H1 (cell line): Measurements from ENCODE around the gene SLC39A8. TPM values are rescaled to one million over a fixed set of nuclear protein-coding genes. Genes with fewer than 3 reads are reported as not detected.

ENCODE experiments used
- CTCF ChIA-PET: fragments of 300-600 bp; sonication (Branson Sonifier 250); formaldehyde crosslinking; loops from one replicate; lab custom pipeline; 2021; ENCODE audit not compliant: partially characterized antibody; lab: Charles Lee
- POLR2A ChIA-PET: fragments of 300-600 bp; sonication (Branson Sonifier 250); formaldehyde crosslinking; loops from one replicate; lab custom pipeline; 2021; ENCODE audit warnings: inconsistent platforms; ENCODE audit not compliant: partially characterized antibody; lab: Charles Lee
- DNase-seq, 2 experiments: peaks; one replicate each; pipeline versions ENCODE4 v3.0.0 to v3.0.0-alpha.2; 2010 to 2022; ENCODE audit warnings: low spot score in 2 of 2, low read depth in 1 of 2, mixed read lengths in 1 of 2
- FAIRE-seq: peaks from 2 replicates; lab custom pipeline; 2011; peaks lifted over from hg19 to GRCh38; lab: Jason Lieb, UNC
- H2AFZ ChIP-seq: 2 replicates; pipeline ENCODE4 v1.8.1; 2012; ENCODE audit warnings: low read length, inconsistent platforms
- H2AK5ac ChIP-seq: 2 replicates; pipeline ENCODE4 v1.6.1; 2013; ENCODE audit warnings: low read depth, low read length
- H2BK120ac ChIP-seq: replicated peaks from 2 replicates; pipeline ENCODE3; 2013; ENCODE audit warnings: low read depth, low read length, inconsistent platforms
- H2BK12ac ChIP-seq: 2 replicates; pipeline ENCODE4 v1.6.1; 2013; ENCODE audit warnings: low read depth, low read length
- H2BK15ac ChIP-seq: 2 replicates; pipeline ENCODE4 v1.6.1; 2013; ENCODE audit warnings: low read length
- H2BK20ac ChIP-seq: 2 replicates; pipeline ENCODE4 v1.6.1; 2013; ENCODE audit warnings: low read length
- H2BK5ac ChIP-seq: 2 replicates; pipeline ENCODE4 v1.6.1; 2013; ENCODE audit warnings: low read depth, low read length
- H3K14ac ChIP-seq: 2 replicates; pipeline ENCODE4 v1.6.1; 2013; ENCODE audit warnings: inconsistent platforms; ENCODE audit not compliant: insufficient read length
- H3K18ac ChIP-seq: 2 replicates; pipeline ENCODE4 v1.6.1; 2013; ENCODE audit warnings: low read length; ENCODE audit errors: extremely low read depth
- H3K23ac ChIP-seq: 2 replicates; pipeline ENCODE4 v1.6.1; 2013; ENCODE audit warnings: inconsistent platforms; ENCODE audit not compliant: insufficient read length
- H3K23me2 ChIP-seq: 2 replicates; pipeline ENCODE4 v1.6.1; 2013; ENCODE audit warnings: low read depth, low read length
- H3K27ac ChIP-seq: 2 replicates; pipeline ENCODE4 v1.6.1; 2011; ENCODE audit warnings: low read depth, low read length, inconsistent platforms
- H3K27me3 ChIP-seq, 4 experiments: replicated peaks in 1 of 4; 1 replicate in 1 of 4; 2 replicates in 3 of 4; pipeline versions ENCODE4 v1.6.1 to v1.8.1; 2011 to 2013; ENCODE audit warnings: low read length in 3 of 4, mild to moderate bottlenecking in 3 of 4, inconsistent platforms in 2 of 4, mixed read lengths in 2 of 4, moderate library complexity in 1 of 4; ENCODE audit not compliant: control insufficient read depth in 3 of 4, insufficient read depth in 3 of 4; ENCODE audit errors: extremely low read depth in 1 of 4
- H3K36me3 ChIP-seq, 4 experiments: 2 replicates each; pipeline versions ENCODE4 v1.6.1 to v1.8.1; 2011 to 2013; ENCODE audit warnings: mild to moderate bottlenecking in 4 of 4, low read length in 3 of 4, moderate library complexity in 2 of 4, control low read depth in 1 of 4, inconsistent platforms in 1 of 4; ENCODE audit not compliant: insufficient read depth in 4 of 4, control insufficient read depth in 2 of 4
- H3K4ac ChIP-seq: replicated peaks from 2 replicates; pipeline ENCODE3; 2013; ENCODE audit warnings: low read length, low read depth, mixed read lengths, inconsistent platforms; ENCODE audit not compliant: insufficient read length
- H3K4me1 ChIP-seq, 4 experiments: replicated peaks in 1 of 4; 1 replicate in 1 of 4; 2 replicates in 3 of 4; pipeline versions ENCODE4 v1.6.1 to v1.8.1; 2011 to 2013; ENCODE audit warnings: low read length in 3 of 4, inconsistent platforms in 2 of 4, mixed read lengths in 1 of 4; ENCODE audit not compliant: insufficient read depth in 4 of 4, control insufficient read depth in 3 of 4
- H3K4me2 ChIP-seq, 2 experiments: 2 replicates each; pipeline versions ENCODE4 v1.6.1 to v1.8.1; 2011 to 2013; ENCODE audit warnings: low read depth in 2 of 2, low read length in 2 of 2, control low read depth in 1 of 2, inconsistent platforms in 1 of 2, mild to moderate bottlenecking in 1 of 2; ENCODE audit not compliant: insufficient read depth in 1 of 2
- H3K4me3 ChIP-seq, 4 experiments: fragments of 200-600, 300-600 bp in 1 of 4; sonication (generic), shearing (Covaris generic), sonication (Bioruptor Twin) in 1 of 4; 2 replicates each; pipeline versions ENCODE4 v1.5.1 to v1.8.1; 2011 to 2016; ENCODE audit warnings: low read length in 4 of 4, low read depth in 3 of 4, control low read depth in 2 of 4, inconsistent platforms in 2 of 4, mild to moderate bottlenecking in 2 of 4, mixed read lengths in 1 of 4, moderate library complexity in 1 of 4; ENCODE audit not compliant: insufficient read depth in 2 of 4; ENCODE audit errors: extremely low read depth in 1 of 4
- H3K56ac ChIP-seq: replicated peaks from 2 replicates; pipeline ENCODE3; 2013; ENCODE audit warnings: low read depth, mild to moderate bottlenecking, mixed read lengths, low read length, inconsistent platforms; ENCODE audit not compliant: insufficient read length
- H3K79me1 ChIP-seq: 2 replicates; pipeline ENCODE4 v1.6.1; 2013; ENCODE audit warnings: low read depth, low read length, control low read depth
- H3K79me2 ChIP-seq, 2 experiments: 2 replicates each; pipeline versions ENCODE4 v1.6.1 to v1.8.1; 2012 to 2013; ENCODE audit warnings: low read length in 2 of 2, mild to moderate bottlenecking in 2 of 2, inconsistent platforms in 1 of 2; ENCODE audit not compliant: insufficient read depth in 2 of 2, control insufficient read depth in 1 of 2
- H3K9ac ChIP-seq, 4 experiments: replicated peaks in 1 of 4; 1 replicate in 1 of 4; 2 replicates in 3 of 4; pipeline versions ENCODE4 v1.6.1 to v1.8.1; 2011 to 2013; ENCODE audit warnings: low read depth in 3 of 4, low read length in 3 of 4, control low read depth in 2 of 4, mild to moderate bottlenecking in 2 of 4, moderate library complexity in 2 of 4, inconsistent platforms in 1 of 4; ENCODE audit errors: extremely low read depth in 1 of 4
- H3K9me3 ChIP-seq, 2 experiments: 2 replicates each; pipeline versions ENCODE4 v1.6.1 to v1.8.1; 2012 to 2013; ENCODE audit warnings: mild to moderate bottlenecking in 2 of 2, moderate library complexity in 2 of 2, control low read depth in 1 of 2, inconsistent platforms in 1 of 2, low read depth in 1 of 2, low read length in 1 of 2, mixed read lengths in 1 of 2; ENCODE audit not compliant: insufficient read depth in 2 of 2
- H4K20me1 ChIP-seq, 2 experiments: replicated peaks in 1 of 2; 2 replicates each; pipeline versions ENCODE3 to v1.8.1; 2011 to 2013; ENCODE audit warnings: inconsistent platforms in 2 of 2, low read length in 2 of 2, mild to moderate bottlenecking in 1 of 2; ENCODE audit not compliant: insufficient read depth in 2 of 2, control insufficient read depth in 1 of 2
- H4K5ac ChIP-seq: 2 replicates; pipeline ENCODE4 v1.6.1; 2013; ENCODE audit warnings: low read length, low read depth, mixed read lengths, inconsistent platforms; ENCODE audit not compliant: insufficient read length
- H4K8ac ChIP-seq: 2 replicates; pipeline ENCODE4 v1.8.0; 2013; ENCODE audit warnings: mild to moderate bottlenecking, moderate library complexity, low read length, inconsistent platforms; ENCODE audit not compliant: insufficient read depth; ENCODE audit errors: extremely low read depth
- H4K91ac ChIP-seq: replicated peaks from 2 replicates; pipeline ENCODE3; 2013; ENCODE audit warnings: low read length, mixed read lengths, inconsistent platforms; ENCODE audit not compliant: insufficient read length
- BRCA1 ChIP-seq: IDR thresholded peaks from 2 replicates; pipeline ENCODE4 v1.6.1; 2012; ENCODE audit warnings: low read depth, low read length, improper control_type of control experiment
- CBX5 ChIP-seq: fragments of 300-800, 300-1000 bp; sonication (generic); IDR thresholded peaks from 2 replicates; pipeline ENCODE4 v1.7.1; 2016; ENCODE audit warnings: antibody characterized with exemption, low read length, low read depth
- CTCF ChIP-seq, 3 experiments: IDR thresholded peaks; 1 replicate in 2 of 3; 2 replicates in 1 of 3; pipeline versions ENCODE4 v1.5.1 to v1.6.1; 2011; ENCODE audit warnings: low read length in 3 of 3, mild to moderate bottlenecking in 3 of 3, inconsistent platforms in 2 of 3, low read depth in 1 of 3, moderate library complexity in 1 of 3; ENCODE audit not compliant: insufficient read depth in 1 of 3; ENCODE audit errors: control extremely low read depth in 1 of 3
- GTF2F1 ChIP-seq: IDR thresholded peaks from 2 replicates; pipeline ENCODE4 v1.6.1; 2012; ENCODE audit warnings: low read depth, low read length, improper control_type of control experiment, borderline replicate concordance
- JUN ChIP-seq: IDR thresholded peaks from 2 replicates; pipeline ENCODE4 v1.6.1; 2011; ENCODE audit warnings: low read depth, mild to moderate bottlenecking, improper control_type of control experiment, low read length
- JUND ChIP-seq: IDR thresholded peaks from 2 replicates; pipeline ENCODE4 v1.6.1; 2011; ENCODE audit warnings: mild to moderate bottlenecking, improper control_type of control experiment, low read length
- PHF8 ChIP-seq: fragments of 200-600 bp; sonication (generic); conservative IDR thresholded peaks from 2 replicates; pipeline ENCODE4 v1.7.1; 2012; ENCODE audit warnings: low read depth, mild to moderate bottlenecking, inconsistent platforms, low read length, moderate library complexity
- RBBP5 ChIP-seq: IDR thresholded peaks from 2 replicates; pipeline ENCODE4 v1.7.1; 2012; ENCODE audit warnings: low read depth, mild to moderate bottlenecking, inconsistent platforms, low read length, moderate library complexity, borderline replicate concordance
- RFX5 ChIP-seq: IDR thresholded peaks from 2 replicates; pipeline ENCODE4 v1.6.1; 2011; ENCODE audit warnings: low read depth, low read length, improper control_type of control experiment, borderline replicate concordance
- SIRT6 ChIP-seq: IDR thresholded peaks from one replicate; pipeline ENCODE4 v1.7.1; 2012; ENCODE audit warnings: low read length, inconsistent platforms
- SRF ChIP-seq: IDR thresholded peaks from 2 replicates; pipeline ENCODE4 v1.6.1; 2011; ENCODE audit warnings: mild to moderate bottlenecking, low read depth, low read length, moderate library complexity
- YY1 ChIP-seq: IDR thresholded peaks from 2 replicates; pipeline ENCODE4 v1.6.1; 2011; ENCODE audit warnings: low read depth, mild to moderate bottlenecking, low read length
- WGBS, 2 experiments: shearing (Covaris generic) in 1 of 2; methylation state at CpG; one replicate each; pipeline versions ENCODE4 v1.1.6 to v1.1.7; 2013 to 2015; ENCODE audit warnings: low lambda C conversion rate in 2 of 2, mixed read lengths in 2 of 2, inconsistent platforms in 1 of 2, low coverage in 1 of 2, missing lambda C conversion rate in 1 of 2; ENCODE audit not compliant: insufficient replicate concordance in 2 of 2, insufficient coverage in 1 of 2, insufficient read length in 1 of 2; ENCODE audit errors: extremely low coverage in 1 of 2, missing lambda C conversion rate in 1 of 2; 5-methylcytosine and 5-hydroxymethylcytosine counted together
- polyA plus RNA-seq, 7 experiments: library from polyadenylated mRNA; depleted of rRNA in 3 of 7; stranded (reverse) in 5 of 7; unstranded in 2 of 7; fragments of >200 nt in 5 of 7; fragments of 200-250 nt in 2 of 7; gene quantifications; 1 replicate in 5 of 7; 2 replicates in 1 of 7; 4 replicates in 1 of 7; pipeline versions ENCODE4 v1.2.1 to v1.2.3, GENCODE V29; 2011 to 2013; ENCODE audit warnings: missing spikeins in 2 of 7, mixed read lengths in 2 of 7
- total RNA-seq: library from RNA; stranded (reverse); fragmentation: NEBNext Ultra II Directional; extraction: Animal tissue kit (Norgen Biotek cat#: 25700); gene quantifications from 2 replicates; pipeline ENCODE4 v1.2.1, GENCODE V29; 2021

SLC39A8 gene
- total and polyA plus RNA-seq, 2 of the 8 experiments (the other 6 are each of a cell fraction or from before 2014, with no cell fraction given) = 6.4 to 38.7 TPM

- Histone ChIP-seq H4K20me1 (no peaks in the 10 kb centered on the region), H3K36me3 (no peaks in the 10 kb centered on the region), H3K27me3 (no peaks in the 10 kb centered on the region), H3K4me3 (no peak overlapping the region), H3K4me1 (no peaks in the 10 kb centered on the region; a peak in 1 of 7 replicates), H3K56ac (no peak overlapping the region), H3K4ac (no peak overlapping the region), H3K23ac (no peak overlapping the region), H3K79me1 (no peaks in the 10 kb centered on the region), H2BK20ac (no peak overlapping the region), H2AFZ (no peak overlapping the region), H2BK120ac (no peak overlapping the region), H3K27ac (no peak overlapping the region), H2BK12ac (no peak overlapping the region), H4K91ac (no peak overlapping the region), H3K9me3 (no peaks in the 10 kb centered on the region), H3K18ac (no peak overlapping the region), H3K79me2 (peaks cover 0 to 18% of the 10 kb centered on the region in 2 experiments; a peak in 2 of 4 replicates), H4K5ac (no peak overlapping the region), H3K9ac (no peak overlapping the region), H2BK15ac (no peak overlapping the region), H3K4me2 (no peak overlapping the region), H4K8ac (no peak overlapping the region), H2AK5ac (no peak overlapping the region), H3K23me2 (no peaks in the 10 kb centered on the region), H2BK5ac (no peak overlapping the region), H3K14ac (no peak overlapping the region)
- ChIA-PET POLR2A (interaction anchor here (0.9 kb wide), 1 partner anchor 13 kb away, joined by 3 read pairs; no protein-coding TSS in a partner anchor), CTCF (interaction anchor here (2.1 kb wide), 1 partner anchor 13 kb away, joined by 7 read pairs; no protein-coding TSS in a partner anchor)
- TF ChIP-seq CBX5 (no peak), RFX5 (no peak), GTF2F1 (no peak), BRCA1 (no peak), RBBP5 (no peak), CTCF (IDR thresholded peaks at IDR 0.05; ENCODE audit: control extremely low read depth in 1 of 3, insufficient read depth in 1 of 3, low read depth in 1 of 3, low read length in 3 of 3) (no peak), SRF (no peak), YY1 (no peak), JUND (no peak), PHF8 (no peak), JUN (no peak), SIRT6 (no peak)
- no peak for DNase-seq
- WGBS, 2 experiments = 93% methylated on average over 2 of the region's 2 CpGs; no CpG with 5 or more reads in 1 of the 2 experiments
- FAIRE-seq = no peak
Measured at GRCh38 chr4:102335616-102336015, 9.7 kb downstream of the SLC39A8 start.
